GM12878 (cell line): ENCODE measurements around the gene LETMD1. TPM values are rescaled to one million over a fixed set of nuclear protein-coding genes. Genes with fewer than 3 reads are reported as not detected.

Source experiments
- ASH2L ChIP-seq: fragments of 300-600, 200-600 bp; sonication (generic); IDR thresholded peaks from 2 replicates; pipeline ENCODE4 v1.6.1; 2017; ENCODE audit warnings: low read depth, mild to moderate bottlenecking, borderline replicate concordance
- ATF3 ChIP-seq: IDR thresholded peaks from 2 replicates; pipeline ENCODE4 v1.6.1; 2011; ENCODE audit warnings: low read depth, mild to moderate bottlenecking, low read length, moderate library complexity, borderline replicate concordance; ENCODE audit errors: extremely low read depth
- BCL11A ChIP-seq: IDR thresholded peaks from 2 replicates; pipeline ENCODE4 v1.6.1; 2011; ENCODE audit warnings: low read depth, low read length
- CREM ChIP-seq: IDR thresholded peaks from 2 replicates; pipeline ENCODE4 v1.6.1; 2014; ENCODE audit warnings: antibody characterized with exemption, low read depth
- ESRRA ChIP-seq: IDR thresholded peaks from 2 replicates; pipeline ENCODE4 v1.6.1; 2012; ENCODE audit warnings: mild to moderate bottlenecking, low read length, improper control_type of control experiment
- ETV6 ChIP-seq, 2 experiments: fragments of 450-650 bp in 1 of 2; IDR thresholded peaks in 1 of 2; conservative IDR thresholded peaks in 1 of 2; 2 replicates each; pipeline ENCODE4 v1.6.1; 2014; ENCODE audit warnings: antibody characterized with exemption in 1 of 2, borderline replicate concordance in 1 of 2, low read depth in 1 of 2, mild to moderate bottlenecking in 1 of 2, moderate library complexity in 1 of 2
- EZH2 ChIP-seq: IDR thresholded peaks from 2 replicates; pipeline ENCODE4 v1.6.1; 2012; ENCODE audit warnings: low read depth, mild to moderate bottlenecking, control low read depth, inconsistent platforms, low read length, borderline replicate concordance; ENCODE audit not compliant: control insufficient read depth
- HDGF ChIP-seq: fragments of 450-650 bp; IDR thresholded peaks from 2 replicates; pipeline ENCODE4 v1.6.1; 2016; ENCODE audit warnings: antibody characterized with exemption
- IKZF1 ChIP-seq: fragments of 450-650 bp; conservative IDR thresholded peaks from 2 replicates; pipeline ENCODE4 v1.6.1; 2017; ENCODE audit warnings: antibody characterized with exemption, mild to moderate bottlenecking
- MYC ChIP-seq: IDR thresholded peaks from 2 replicates; pipeline ENCODE4 v1.6.1; 2011; ENCODE audit warnings: mild to moderate bottlenecking, low read length, moderate library complexity, inconsistent platforms; ENCODE audit not compliant: insufficient read depth, insufficient replicate concordance, insufficient read length, severe bottlenecking
- NR2C2 ChIP-seq: IDR thresholded peaks from 2 replicates; pipeline ENCODE4 v1.6.1; 2011; ENCODE audit warnings: borderline replicate concordance, low read depth; ENCODE audit not compliant: control insufficient read depth, insufficient read length
- RELA ChIP-seq: fragments of 450-650 bp; IDR thresholded peaks from 2 replicates; pipeline ENCODE4 v1.8.0; 2014; ENCODE audit warnings: borderline replicate concordance; ENCODE audit not compliant: partially characterized antibody
- RELB ChIP-seq: fragments of 450-650 bp; IDR thresholded peaks from 2 replicates; pipeline ENCODE4 v1.6.1; 2017; ENCODE audit warnings: low read depth, mild to moderate bottlenecking, moderate library complexity
- TCF7 ChIP-seq: IDR thresholded peaks from 2 replicates; pipeline ENCODE4 v1.6.1; 2014; ENCODE audit warnings: antibody characterized with exemption, borderline replicate concordance
- USF2 ChIP-seq: IDR thresholded peaks from 2 replicates; pipeline ENCODE4 v1.6.1; 2011; ENCODE audit warnings: low read depth, low read length, improper control_type of control experiment, borderline replicate concordance
- YBX1 ChIP-seq: fragments of 450-650 bp; IDR thresholded peaks from 2 replicates; pipeline ENCODE4 v1.6.1; 2016; ENCODE audit warnings: antibody characterized with exemption
- ZNF384 ChIP-seq: IDR thresholded peaks from 2 replicates; pipeline ENCODE4 v1.6.1; 2012; ENCODE audit warnings: low read depth, mild to moderate bottlenecking, low read length, improper control_type of control experiment, borderline replicate concordance
- polyA plus RNA-seq, 11 experiments: library from polyadenylated mRNA; depleted of rRNA in 4 of 11; unstranded in 6 of 11; stranded (reverse) in 5 of 11; fragments of >200 nt; fragmentation: Nextera tagmentation in 4 of 11; fragmentation: Illumina TruSeq in 1 of 11; extraction: Ambion mirVana in 4 of 11; extraction: Trizol in 1 of 11; gene quantifications; 1 replicate in 1 of 11; 2 replicates in 10 of 11; pipeline versions ENCODE4 v1.2.1 to v1.2.3, GENCODE V29; 2011 to 2016; ENCODE audit warnings: inconsistent platforms in 2 of 11, missing spikeins in 2 of 11, low read depth in 1 of 11
- total RNA-seq, 4 experiments: library from RNA; depleted of rRNA in 3 of 4; stranded (reverse); fragments of >200 nt in 3 of 4; fragmentation: Illumina TruSeq in 1 of 4; extraction: Trizol in 1 of 4; gene quantifications; 2 replicates each; pipeline versions ENCODE4 v1.2.1 to v1.2.3, GENCODE V29; 2013 to 2021
- TF ChIP-seq, protein P1 (sequence below): IDR thresholded peaks from 2 replicates; pipeline ENCODE4 v1.6.1; 2011; ENCODE audit warnings: mild to moderate bottlenecking, low read depth, low read length, moderate library complexity; ENCODE audit not compliant: insufficient replicate concordance
- TF ChIP-seq, protein P2 (sequence below): fragments of 450-650 bp; IDR thresholded peaks from 2 replicates; pipeline ENCODE4 v1.6.1; 2016; ENCODE audit warnings: mild to moderate bottlenecking
- TF ChIP-seq, protein P3 (sequence below): fragments of 450-650 bp; formaldehyde crosslinking; IDR thresholded peaks from 2 replicates; pipeline ENCODE4 v1.4.0; 2020; ENCODE audit warnings: mild to moderate bottlenecking, moderate library complexity

The LETMD1 gene
- total and polyA plus RNA-seq, 10 of the 15 experiments (the other 5 are each of a cell fraction or from before 2014, with no cell fraction given) = 30.3 to 116 (median 51.5) TPM

DNA sequence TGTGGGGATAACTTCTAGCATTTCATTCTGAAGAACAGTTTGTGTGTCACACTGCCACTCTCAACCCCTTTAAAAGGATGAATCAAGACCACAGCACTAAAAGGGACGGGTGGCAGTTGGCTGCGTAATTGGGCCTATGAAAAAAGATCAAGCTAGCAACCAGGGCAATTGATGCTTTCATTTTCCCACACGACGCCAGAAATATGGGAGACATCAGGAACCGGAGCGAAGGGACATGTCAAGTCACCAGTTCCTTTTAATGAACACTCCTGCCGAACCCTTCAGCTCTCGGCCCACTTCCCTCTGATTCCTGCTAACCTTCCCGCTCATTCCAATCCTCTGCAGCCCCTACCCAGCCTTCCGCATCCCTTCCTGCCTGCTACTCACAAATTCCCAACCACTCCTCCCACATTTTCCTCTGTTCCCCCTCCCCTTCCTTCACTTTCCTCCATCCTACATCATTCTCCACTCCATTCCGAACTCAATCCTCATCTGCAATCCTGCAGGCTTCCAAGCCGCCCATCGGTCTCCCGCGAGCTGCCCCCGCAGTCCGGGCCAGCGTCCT lies 34.5 kb downstream of the LETMD1 start (continued):
- TF ChIP-seq ATF3 (no peak), ESRRA (no peak), EZH2 (no peak), ZNF384 (no peak), RELB (0 out of 2 replicates have a peak, but pooled peaks have one; percentile 21), IKZF1 (no peak), ETV6 (conservative IDR thresholded peaks at IDR 0.05 in 1 of 2, IDR thresholded peaks at IDR 0.05 in 1 of 2; ENCODE audit: borderline replicate concordance in 1 of 2, low read depth in 1 of 2) (no peak), RELA (no peak), HDGF (peak; percentile 82), BCL11A (no peak), ASH2L (no peak), MYC (no peak), TCF7 (no peak), YBX1 (no peak), USF2 (no peak), NR2C2 (no peak), CREM (no peak)
- TF ChIP-seq, protein P1, sequence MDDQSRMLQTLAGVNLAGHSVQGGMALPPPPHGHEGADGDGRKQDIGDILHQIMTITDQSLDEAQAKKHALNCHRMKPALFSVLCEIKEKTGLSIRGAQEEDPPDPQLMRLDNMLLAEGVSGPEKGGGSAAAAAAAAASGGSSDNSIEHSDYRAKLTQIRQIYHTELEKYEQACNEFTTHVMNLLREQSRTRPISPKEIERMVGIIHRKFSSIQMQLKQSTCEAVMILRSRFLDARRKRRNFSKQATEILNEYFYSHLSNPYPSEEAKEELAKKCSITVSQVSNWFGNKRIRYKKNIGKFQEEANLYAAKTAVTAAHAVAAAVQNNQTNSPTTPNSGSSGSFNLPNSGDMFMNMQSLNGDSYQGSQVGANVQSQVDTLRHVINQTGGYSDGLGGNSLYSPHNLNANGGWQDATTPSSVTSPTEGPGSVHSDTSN = no peak
- TF ChIP-seq, protein P2, sequence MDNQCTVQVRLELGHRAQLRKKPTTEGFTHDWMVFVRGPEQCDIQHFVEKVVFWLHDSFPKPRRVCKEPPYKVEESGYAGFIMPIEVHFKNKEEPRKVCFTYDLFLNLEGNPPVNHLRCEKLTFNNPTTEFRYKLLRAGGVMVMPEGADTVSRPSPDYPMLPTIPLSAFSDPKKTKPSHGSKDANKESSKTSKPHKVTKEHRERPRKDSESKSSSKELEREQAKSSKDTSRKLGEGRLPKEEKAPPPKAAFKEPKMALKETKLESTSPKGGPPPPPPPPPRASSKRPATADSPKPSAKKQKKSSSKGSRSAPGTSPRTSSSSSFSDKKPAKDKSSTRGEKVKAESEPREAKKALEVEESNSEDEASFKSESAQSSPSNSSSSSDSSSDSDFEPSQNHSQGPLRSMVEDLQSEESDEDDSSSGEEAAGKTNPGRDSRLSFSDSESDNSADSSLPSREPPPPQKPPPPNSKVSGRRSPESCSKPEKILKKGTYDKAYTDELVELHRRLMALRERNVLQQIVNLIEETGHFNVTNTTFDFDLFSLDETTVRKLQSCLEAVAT = 0 out of 2 replicates have a peak, but pooled peaks have one; percentile 22
- TF ChIP-seq, protein P3, sequence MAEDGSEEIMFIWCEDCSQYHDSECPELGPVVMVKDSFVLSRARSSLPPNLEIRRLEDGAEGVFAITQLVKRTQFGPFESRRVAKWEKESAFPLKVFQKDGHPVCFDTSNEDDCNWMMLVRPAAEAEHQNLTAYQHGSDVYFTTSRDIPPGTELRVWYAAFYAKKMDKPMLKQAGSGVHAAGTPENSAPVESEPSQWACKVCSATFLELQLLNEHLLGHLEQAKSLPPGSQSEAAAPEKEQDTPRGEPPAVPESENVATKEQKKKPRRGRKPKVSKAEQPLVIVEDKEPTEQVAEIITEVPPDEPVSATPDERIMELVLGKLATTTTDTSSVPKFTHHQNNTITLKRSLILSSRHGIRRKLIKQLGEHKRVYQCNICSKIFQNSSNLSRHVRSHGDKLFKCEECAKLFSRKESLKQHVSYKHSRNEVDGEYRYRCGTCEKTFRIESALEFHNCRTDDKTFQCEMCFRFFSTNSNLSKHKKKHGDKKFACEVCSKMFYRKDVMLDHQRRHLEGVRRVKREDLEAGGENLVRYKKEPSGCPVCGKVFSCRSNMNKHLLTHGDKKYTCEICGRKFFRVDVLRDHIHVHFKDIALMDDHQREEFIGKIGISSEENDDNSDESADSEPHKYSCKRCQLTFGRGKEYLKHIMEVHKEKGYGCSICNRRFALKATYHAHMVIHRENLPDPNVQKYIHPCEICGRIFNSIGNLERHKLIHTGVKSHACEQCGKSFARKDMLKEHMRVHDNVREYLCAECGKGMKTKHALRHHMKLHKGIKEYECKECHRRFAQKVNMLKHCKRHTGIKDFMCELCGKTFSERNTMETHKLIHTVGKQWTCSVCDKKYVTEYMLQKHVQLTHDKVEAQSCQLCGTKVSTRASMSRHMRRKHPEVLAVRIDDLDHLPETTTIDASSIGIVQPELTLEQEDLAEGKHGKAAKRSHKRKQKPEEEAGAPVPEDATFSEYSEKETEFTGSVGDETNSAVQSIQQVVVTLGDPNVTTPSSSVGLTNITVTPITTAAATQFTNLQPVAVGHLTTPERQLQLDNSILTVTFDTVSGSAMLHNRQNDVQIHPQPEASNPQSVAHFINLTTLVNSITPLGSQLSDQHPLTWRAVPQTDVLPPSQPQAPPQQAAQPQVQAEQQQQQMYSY (CRISPR knock-in tag) = no peak
